ENCODE results near the gene APPBP2.
"Not testable (repeated sequence)": the region's sequence is repeated elsewhere in the genome, so short reads cannot be mapped to it uniquely, and the experiment has no call there.

APPBP2 gene

DNA sequence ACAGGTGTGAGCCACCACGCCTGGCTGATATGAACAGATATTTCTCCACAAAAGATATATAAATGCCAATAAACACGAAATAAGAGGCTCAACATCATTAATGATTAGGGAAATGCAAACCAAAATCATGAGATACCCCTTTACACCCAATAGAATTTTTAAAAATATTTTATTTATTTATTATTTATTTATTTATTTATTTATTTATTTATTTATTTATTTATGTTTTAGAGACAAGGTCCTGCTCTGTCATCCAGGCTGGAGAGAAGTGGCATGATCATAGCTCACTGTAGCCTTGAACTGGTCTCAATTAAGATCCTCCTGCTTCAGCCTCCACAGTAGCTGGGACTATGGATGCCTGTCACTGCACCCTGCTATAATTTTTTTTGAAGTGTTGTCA is 30.8 kb downstream of the APPBP2 start:
- no peak for DNase-seq (ENCODE audit: low spot score)

DNA sequence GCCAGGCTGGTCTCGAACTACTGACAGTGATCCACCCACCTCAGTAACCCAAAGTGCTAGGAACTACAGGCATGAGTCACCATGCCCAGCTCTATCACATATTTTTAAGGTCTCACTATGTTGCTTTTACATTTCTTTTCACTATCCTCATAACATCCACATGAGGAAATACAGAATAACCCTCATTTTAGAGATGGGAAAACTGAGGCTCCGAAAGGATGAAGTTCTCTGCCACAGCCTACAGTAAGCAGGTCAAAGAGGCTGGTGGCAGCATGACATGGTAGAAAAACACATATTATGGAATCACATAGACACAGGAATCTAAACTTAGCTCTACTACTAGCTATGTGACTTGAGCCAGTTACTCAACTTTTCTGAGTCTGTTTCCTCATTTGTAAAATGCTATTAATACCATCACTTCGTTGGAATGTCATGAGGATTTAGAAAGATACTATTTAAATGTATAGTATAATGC is 32.2 kb downstream of the APPBP2 start:
- DNase-seq (ENCODE audit: low spot score), result no peak

DNA sequence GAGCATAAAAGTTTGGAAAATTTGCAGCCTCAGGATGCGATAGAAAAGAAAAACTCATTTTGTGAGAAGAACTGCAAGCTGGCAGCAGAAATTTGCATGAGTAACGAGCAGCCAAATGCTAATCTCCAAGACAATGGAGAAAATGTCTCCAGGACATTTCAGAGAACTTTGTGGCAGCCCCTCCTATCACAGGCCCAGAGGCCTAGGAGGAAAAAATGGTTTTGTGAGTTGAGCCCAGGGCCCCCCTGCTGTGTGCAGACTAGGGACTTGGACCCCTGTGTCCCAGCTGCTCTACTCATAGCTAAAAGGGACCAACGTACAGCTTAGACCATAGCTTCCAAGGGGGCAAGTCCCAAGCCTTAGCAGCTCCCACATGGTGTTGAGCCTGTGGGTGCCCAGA is 34.3 kb downstream of the APPBP2 start:
- no peak for DNase-seq (ENCODE audit: low spot score)

DNA sequence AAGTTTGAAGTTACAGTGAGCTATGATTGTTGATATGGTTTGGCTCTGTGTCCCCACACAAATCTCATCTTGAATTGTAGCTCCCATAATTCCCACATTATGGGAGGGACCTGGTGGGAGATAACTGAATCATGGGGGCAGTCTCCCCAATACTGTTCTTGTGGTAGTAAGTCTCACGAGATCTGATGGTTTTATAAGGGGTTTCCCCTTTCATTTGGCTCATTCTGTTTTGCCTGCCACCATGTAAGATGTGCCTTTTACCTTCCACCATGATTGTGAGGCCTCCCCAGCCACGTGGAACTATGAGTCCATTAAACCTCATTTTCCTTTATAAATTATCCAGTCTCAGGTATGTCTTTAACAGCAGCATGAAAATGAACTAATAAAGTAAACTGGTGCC is 35.4 kb downstream of the APPBP2 start:
- not testable (repeated sequence) for DNase-seq (ENCODE audit: low spot score)

DNA sequence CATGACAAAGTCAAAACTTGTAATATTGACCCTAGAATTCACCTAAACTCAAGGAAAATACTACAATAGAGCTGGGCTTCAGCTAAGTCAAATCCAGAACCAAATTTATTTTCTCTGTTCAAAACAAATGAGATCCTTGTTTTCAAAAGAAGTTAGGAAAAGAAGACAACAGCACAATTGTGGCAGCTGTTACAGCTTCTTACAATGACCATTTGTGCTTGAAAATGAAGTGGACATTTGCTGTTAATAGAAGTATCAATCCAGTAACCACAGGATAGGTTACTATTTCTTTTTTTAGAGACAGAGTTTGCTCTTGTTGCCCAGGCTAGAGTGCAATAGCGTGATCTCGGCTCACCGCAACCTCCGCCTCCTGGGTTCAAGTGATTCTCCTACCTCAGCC is 44.4 kb downstream of the APPBP2 start:
- no peak for DNase-seq (ENCODE audit: low spot score)

DNA sequence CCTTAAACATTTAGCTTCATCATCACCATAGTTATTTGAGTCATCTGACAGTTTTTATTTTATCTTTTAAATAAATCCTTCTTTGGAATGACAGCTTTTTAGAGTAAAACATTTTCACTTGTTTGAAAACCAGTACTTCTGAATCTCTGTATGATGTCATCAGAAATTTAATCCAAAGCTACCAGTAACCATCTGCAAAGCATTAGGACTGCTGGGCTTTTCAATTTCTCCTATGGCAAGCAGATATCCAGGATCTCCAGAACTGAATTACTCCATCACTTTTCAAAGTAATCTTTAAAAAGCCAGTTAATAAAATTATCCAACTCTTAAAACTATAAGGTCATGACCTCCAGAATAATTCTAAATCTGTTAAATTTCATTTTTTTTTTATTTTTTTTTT is 52.3 kb downstream of the APPBP2 start:
- peak; percentile 47 for DNase-seq (ENCODE audit: low spot score)

DNA sequence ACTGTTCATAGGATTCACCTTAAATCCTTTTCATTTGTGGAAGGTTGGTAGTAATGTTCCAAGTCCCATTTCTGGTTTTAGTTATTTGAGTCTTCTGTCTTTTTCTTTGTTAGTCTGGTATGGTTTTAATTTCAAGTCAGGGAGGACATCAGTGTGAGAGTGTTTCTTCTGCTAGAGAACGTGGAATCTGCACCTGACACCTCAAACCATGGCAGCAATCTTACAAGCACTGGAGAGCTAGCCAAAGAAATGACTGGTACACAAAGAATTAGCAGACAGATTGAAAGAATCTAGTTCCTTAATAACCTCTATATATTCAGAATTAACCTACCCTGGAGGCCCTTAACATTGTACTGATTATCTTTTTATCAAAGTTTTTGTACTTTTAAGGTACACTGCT is 53.6 kb downstream of the APPBP2 start:
- DNase-seq (ENCODE audit: low spot score), result no peak

DNA sequence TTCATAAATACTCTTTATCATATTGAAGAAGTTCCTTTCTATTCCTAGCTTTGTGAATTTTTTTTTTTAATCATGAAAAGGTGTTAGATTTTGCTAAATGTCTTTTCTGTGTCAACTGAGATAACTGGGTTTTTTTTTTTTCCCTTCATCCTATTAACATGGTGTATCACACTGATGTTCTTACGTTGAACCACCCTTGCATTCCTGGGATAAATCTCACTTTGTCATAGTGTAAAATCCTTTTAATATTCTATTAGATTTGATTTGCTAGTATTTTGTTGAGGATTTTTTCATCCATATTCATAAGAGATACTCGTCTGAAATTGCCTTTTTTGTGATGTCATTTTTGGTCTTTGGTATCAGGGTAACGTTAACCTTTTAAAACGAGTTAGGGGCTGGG is 54.6 kb downstream of the APPBP2 start:
- DNase-seq (ENCODE audit: low spot score), result no peak

DNA sequence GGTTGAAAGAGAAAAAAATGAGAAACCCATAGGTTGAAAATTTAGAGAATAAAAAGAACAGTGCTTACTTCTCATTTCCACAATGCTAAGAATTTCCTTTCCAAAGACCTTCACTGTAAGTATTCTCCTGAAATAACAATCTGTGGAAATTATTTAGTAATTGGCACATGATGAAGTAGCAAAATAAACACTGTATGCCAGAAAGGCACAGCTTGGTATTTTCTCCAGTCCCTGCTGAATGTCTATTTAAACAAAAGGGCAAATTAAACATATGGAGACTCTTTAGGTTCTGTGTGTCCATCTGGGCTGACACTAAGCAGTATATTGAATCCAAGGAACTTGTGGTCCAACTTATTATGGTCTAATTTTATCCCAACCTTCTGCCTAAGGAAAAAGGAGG is 57.7 kb downstream of the APPBP2 start:
- DNase-seq (ENCODE audit: low spot score), result no peak

DNA sequence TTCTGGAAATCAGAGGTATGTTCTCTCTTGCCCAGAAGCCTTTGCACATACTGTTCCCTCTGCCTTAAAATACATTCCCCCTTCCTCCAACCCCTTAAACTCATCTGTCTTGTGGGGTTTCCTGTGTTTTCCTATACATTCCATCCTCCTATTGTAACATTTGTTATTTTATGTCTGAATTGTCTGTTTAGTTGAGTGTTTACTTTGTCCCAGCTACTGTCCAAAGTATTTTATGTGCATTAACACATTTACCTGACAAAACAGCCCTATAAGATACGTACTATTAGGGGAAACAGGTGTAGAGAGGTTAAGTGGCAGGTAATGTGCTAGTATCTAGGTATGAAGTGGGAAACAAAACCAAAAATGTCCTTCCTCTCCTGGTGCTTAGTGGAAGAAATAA is 61.7 kb downstream of the APPBP2 start:
- no peak for DNase-seq (ENCODE audit: low spot score)

DNA sequence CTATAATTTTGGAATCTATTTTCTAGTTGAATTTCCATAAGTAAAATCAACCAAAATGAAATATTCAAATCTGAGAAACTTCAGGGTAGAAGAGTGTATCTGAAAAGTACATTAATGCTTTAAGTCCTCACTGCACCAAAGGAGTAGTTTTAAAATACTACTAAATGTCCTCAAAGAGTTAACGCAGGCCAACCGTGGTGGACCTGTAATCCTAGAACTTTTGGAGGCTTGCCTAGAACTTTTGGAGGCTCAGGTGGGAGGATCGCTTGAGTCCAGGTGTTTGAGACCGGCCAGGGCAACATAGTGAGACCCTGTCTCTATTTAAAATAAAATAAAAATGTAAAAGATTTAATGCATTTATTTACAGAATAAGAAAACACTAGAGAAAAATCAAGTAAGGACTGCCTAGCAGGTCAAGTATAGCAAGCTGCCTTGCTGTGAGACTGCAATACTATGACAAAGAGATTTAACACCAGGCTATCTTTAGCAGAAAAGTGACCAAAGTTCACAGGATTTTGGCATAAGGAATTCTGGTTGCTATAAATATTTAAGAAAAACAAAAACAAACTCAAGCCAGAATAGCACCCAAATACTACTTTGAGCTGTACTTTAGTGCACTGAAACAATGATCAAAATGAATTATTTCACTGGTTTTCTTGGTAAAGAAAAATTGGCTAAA is 62.7 kb downstream of the APPBP2 start:
- DNase-seq (ENCODE audit: low spot score), result no peak

DNA sequence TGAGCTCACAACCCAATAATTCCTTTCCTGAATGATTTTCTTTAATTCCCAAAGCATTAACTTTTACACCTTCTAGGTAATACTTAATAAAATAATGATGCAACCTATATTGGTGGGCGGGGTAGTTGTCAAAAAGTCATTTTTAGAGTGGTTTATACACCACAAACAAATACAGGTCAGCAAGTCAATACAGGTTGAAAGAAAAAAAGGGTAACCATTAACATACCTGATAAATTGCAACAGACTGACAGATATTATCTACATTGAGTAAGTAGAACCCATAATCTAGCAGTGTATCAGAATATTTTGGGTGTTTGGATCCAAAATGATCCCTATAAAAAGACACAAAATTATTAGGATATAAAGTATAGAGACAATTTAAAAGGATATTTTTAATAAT is 64.5 kb downstream of the APPBP2 start:
- DNase-seq (ENCODE audit: low spot score), result no peak

DNA sequence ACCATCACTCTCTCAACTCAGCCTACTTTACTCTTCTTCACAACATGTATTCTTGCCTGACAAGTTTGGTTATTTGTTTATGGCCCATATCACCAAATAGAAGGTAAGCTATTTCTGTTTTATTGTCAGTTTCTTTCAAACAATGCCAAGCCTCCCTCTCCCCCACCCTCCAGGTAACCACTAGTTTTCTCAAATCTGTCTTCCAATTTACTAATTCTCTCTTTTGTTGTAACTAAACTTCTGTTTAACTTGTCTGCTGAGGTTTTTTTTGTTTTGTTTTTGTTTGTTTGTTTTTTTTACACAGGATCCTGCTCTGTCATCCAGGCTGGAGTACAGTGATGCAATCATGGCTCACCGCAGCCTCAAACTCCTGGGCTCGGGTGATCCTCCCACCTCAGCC is 68.9 kb downstream of the APPBP2 start:
- no peak for DNase-seq (ENCODE audit: low spot score)

DNA sequence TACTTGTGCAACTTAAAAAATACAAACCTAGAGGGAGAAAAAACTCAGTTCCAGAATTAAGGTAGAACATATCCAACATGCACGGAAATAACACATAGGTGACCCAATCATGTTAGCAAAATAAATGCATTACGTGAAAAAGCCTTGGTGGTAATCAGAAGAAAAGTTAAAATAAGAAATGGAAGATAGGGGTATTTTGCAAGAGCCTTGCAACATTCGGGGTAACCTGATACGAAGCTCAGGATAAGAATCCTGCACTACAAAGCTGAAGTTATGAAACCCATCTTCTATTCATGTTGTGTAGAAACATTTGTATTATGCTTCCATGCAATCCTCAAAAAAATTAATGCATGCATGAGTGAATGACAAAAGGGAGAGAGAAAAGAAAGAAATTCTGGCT is 70.7 kb downstream of the APPBP2 start:
- no peak for DNase-seq (ENCODE audit: low spot score)

DNA sequence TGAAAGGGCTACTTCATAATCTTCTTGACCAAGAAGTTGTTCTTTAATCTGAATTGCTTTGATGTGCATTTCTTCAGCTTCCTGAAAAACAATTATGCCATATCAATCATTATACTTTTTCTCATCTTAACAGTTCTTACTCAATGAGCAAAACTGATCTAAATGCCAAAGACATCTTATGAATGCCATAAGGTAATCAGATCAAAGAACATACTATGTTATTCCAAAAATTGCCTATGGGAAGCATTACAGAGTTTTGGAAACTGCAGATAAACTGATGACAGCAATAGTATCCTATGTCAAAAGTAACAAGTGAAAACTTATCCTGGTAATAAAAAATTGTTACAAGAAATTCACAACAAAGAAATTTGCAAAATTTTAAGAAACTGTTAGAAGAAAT is 74.1 kb downstream of the APPBP2 start:
- no peak for DNase-seq (ENCODE audit: low spot score)

DNA sequence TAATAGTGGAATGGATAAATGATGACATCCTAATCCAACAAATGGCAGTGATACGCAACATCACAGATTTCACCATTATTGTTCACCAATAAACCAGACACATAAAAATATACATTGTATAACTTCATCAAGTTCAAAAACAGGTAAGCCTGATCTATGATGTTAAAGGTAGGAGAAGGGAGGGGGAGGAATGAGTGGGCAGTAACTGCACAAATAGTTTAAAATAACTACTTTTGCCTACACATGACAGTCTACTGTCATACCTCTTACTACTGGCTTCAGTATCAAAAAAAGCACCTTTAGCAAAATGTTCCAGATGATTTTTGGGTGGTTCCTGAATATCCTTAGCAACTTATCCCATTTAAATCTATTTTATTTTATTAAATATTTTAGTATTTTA is 75.0 kb downstream of the APPBP2 start:
- DNase-seq (ENCODE audit: low spot score), result no peak

DNA sequence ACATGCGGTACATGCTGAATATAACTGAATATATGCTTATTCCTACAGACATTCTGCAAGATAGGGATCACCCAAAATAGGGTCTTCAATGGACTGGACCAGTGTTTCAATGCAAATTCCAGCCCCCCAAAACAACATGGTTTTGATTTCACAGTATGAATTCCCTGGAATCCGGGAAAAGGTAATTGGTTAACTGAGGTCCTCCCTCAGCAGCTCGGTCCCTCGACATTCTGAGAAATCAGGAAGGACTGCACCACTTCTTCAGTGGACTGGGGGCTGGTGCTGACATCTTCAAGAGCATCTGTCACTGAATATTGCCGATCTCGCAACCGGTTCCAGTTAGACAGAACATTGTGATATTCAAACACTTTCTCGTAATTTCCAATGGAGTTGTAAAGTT is 78.7 kb downstream of the APPBP2 start:
- DNase-seq (ENCODE audit: low spot score), result no peak

DNA sequence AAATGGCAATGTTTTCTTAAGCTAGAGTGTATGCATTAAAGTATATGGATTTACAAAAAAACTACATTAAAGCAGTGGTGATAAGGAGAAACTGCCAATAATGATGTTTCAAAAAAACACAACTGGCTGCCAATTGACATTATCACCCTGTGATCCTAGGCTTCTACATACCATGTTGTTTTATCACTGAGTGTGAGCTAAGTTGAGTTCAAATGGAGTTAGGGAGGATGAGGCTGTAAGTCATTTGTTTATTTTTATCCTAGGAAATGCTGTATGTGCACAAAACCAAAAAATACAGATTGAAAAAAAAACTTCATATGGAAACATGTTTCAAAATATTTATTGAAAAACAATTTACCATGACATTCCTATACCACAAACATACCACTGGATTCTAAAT is 80.9 kb downstream of the APPBP2 start:
- DNase-seq (ENCODE audit: low spot score), result no peak

DNA sequence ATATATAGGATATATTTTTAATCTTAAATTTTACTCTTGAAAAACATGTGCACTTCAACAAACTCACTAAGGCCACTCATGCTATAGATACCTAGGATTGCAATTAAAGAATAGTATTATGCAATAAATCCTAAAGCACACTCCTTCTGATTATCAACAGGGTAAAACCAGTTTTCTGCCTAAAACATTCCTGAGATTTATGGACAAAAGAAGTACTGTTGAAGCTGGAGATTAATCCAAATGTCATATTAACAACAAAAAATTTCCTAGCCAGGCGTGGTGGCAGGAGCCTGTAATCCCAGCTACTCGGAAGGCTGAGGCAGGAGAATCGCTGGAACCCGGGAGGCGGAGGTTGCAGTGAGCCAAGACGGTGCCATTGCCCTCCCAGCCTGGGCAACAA is 82.3 kb downstream of the APPBP2 start:
- no peak for DNase-seq (ENCODE audit: low spot score)

DNA sequence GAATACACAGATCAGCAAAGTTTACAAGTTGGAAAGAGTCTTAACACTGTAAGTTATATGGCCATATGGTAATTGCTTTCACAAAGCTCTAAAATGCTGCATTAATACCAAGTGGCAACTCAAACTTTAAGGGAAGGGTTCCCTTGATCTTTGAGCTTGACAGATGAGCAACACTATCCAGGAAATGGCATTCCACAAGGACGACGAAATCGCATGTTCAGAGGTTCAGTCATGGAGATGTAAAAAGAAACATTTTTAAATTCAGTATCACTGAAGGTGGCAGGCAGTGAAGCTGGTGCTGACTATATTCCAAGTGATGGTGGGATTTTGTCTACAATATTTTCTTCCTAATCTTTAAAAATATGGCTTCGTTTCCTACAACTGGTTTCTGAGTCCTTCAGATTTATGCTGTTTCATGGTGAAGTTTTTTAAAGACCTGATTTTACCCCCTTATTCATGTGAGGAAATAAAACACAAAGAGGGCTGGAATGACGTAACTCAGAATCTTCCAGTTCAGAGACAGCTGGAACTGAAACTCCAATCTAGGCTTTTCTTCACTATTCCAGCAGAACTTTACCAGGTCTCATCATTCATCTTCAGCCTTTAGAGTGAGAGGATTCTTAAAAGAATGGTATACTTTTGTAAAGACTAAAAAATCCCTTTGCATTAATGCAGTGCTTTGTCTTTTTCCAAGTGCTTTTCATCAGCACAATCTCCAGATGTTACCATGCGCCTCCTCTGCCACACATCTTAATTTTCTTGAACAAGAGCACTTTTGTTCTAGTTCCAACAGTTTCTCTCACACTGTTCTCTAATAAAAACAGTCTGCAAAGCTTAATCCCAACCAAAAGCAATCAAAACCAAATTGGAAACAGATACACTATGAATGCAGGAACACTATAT is 83.5 kb downstream of the APPBP2 start:
- DNase-seq (ENCODE audit: low spot score), result peak; percentile 48

DNA sequence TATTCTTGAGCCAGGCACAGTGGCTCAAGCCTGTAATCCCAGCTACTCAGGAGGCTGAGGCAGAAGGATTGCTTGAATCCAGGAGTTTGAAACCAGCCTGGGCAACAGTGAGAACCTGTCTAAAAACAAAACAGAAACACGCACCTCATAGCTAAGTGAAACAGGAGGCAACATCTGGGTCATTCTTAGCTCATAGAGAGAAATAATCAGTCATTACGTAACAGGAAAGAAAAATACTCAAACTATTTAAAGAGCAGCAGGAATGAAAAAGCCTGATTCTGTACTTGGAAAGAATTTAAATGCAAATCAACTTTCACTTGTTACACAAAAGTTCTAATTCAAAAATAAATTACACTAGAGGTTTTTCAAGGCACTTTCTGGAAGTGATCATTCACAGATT is 86.5 kb downstream of the APPBP2 start:
- peak; percentile 48 for DNase-seq (ENCODE audit: low spot score)

DNA sequence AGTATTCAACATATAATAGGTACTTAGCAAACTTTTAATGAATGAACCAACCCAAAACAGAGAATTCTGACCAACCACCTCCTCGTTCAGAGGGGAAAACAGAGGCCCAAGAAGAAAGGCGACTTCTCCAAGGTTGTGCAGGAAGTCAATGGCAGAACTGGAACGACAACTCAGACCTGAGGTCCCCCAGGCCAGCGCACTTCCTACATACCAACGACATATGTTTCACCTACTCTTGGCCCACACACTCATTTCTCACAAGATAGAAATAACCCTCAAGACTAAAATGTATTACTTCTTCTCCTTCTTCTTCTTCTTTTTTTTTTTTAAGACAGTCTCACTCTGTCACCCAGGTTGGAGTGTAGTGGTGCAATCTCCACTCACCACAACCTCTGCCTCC is 89.4 kb downstream of the APPBP2 start:
- DNase-seq (ENCODE audit: low spot score), result no peak
